ENCODE data around the gene ENO3.
"Not testable (repeated sequence)": the region's sequence is repeated elsewhere in the genome, so short reads cannot be mapped to it uniquely, and the experiment has no call there.

The ENO3 gene

DNA sequence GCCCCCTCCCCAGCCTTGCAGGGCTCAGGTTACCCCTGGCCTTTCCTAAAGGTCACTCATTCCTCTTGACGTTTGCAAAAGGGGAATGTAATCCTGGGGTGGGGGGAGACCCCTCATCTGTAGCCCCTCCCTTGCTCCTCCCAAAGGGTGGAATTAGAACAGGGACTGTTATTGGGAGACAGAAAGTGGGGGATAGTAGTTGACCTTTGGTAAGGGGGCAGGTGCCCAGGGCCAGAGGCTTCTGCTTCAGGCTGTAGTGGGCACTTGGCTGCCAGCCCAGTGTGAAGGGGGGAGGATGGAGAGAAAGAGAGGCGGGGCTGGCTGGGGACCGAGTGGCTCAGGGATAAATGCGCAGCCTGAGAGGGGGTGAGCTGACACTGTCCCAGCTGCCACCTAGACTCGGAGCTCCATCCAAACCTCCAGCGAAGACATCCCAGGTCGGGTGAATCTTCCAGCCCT is at the start of gene ENO3:
TSS of gene ENO3 (plus strand) at position 374 of the 459 bp plus-strand sequence. CDS start 711 bp downstream, outside the sequence.
- DNase-seq, result no peak

DNA sequence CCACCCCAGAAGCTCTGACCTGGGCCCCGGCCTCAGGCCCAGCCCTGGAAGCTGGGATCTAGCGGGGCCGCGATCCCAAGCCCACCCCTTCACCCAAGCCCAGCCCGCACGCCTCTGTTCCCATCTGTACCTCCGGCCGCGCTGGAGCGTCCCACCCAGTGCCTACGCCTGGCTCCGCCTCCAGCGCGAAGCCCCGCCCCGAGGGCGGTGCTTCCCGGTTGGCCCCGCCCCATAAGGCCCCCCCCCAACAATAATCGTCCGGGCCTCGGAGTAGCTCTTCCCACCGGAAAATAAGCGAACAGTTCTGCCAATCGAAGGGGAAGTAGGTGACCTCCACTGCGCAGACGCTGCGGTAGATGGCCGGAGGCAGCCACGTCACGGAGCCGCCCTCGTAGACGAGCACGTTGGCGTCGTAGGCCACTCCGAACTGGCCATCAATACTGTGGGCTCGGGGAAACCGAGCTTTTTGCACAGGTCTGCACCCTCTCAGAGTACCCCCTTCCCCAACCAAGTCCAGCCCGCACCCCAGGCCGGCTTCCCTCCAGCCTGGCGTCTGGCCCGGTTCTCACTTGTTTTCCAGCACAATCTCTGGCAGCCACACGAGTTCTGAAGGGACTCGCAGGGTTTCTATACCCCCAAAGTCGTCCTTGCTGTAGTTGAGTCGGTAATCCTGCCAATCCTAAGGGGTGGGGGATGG is 49.1 kb upstream of the ENO3 start:
- DNase-seq, result peak; percentile 50

DNA sequence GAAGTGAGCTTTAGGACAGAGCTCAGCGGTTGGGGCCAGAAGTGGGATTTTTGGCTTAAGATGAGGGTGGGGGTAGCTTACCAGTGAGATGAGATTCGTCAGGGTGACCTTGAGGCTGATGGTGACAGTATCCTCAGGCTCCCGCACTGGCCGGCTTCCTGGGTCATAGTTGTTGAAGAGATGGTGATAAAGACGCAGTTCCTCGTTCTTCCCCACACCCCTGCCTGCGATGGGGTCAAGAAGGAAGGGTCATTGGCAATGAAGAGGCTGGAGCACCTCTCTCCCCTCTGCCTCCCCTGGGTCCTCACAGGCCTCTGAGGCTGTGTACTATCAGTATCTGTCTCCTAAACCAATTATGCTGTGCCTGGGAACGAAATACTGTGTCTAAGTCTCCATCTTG is 48.4 kb upstream of the ENO3 start:
- DNase-seq, result no peak

- peak; percentile 85 for DNase-seq
These were observed 47.7 kb upstream of the ENO3 start, which contains the start of gene CHRNE for GRCh38 chr17:4903051-4903818. Gene CHRNE (minus strand): TSS chr17:4903098. CDS start chr17:4903063, 35 bp downstream.

DNA sequence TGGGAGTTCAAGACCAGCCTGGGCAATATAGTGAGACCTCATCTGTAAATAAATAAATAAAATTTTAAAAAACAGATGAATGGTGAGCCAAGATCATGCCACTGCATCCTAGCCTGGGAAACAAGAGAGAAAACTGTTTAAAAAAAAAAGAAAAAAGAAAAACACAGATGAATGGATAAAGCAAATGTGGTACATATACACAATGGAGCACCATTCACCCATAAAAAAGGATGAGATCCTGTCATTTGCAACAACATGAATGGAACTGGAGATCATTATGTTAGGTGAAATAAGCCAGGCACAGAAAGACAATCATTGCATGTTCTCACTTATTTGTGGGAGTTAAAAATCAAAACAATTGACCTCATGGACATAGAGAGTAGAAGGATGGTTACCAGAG is 44.3 kb upstream of the ENO3 start:
- not testable (repeated sequence) for DNase-seq

DNA sequence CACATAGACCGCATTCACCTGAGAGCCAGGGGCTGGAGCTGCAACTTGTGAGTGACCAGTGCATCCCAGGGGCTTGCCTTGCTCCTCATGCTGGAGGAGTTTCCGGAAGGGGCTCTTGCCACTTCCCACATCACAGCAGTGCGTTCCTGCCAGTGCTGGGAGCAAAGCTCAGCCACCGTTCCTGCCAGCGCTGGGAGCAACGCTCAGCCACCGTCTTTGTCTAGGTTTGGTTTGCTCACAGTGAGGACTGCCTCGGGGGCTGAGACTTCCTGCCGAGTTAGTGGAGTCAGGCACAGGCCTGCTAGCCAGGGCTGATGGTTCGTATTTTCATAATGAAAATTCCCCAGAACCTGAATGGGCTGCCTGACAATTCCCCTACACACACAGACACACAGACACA is 42.6 kb upstream of the ENO3 start:
- no peak for DNase-seq

DNA sequence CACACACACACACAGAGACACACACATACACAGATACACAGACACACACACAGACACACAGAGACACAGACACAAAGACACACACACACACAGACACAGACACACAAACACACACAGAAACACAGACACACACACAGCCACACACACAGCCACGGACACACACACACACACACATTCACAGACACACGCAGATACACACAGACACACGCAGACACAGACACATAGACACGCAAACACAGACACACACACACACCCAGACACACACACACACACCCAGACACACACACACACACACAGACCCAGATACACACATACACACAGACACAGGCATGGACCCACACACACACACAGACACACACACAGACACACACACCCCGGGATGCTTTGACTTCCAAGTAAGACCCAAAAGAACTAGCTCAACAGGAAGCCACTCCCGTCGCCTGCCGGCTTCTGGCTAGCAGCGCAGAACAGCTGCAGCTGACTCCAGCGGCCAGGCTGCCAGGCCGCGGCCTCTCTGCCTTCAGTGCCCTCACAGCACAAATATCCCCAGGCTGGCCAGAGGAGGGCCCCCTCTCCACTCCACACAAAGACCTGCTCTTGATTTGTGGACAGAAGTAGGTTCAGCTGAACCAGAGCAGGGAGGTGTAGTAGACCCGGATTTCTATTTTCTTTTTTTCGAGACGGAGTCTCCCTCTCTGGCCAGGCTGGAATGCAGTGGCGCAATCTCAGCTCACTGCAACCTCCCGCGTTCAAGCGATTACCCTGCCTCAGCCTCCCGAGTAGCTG is 42.0 kb upstream of the ENO3 start:
- peak; percentile 84 for DNase-seq

DNA sequence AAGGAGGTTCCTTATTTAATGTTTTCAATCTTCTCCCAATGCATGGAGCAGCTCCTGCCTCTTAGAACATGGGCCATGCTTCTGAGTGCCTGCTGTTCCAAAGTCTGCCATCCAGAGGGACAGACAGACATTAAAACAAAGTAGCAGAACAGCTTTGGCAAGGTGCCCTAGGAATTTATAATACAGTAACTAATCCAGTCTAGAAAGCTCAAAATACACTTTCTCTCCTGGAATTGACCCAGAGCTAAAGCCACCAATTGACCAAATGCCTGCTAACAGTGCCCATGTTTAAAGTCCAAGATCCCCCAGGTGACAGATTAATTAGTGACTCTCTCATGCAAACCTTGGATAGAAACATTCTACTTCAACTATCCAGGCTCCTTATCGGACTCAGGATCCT is 36.9 kb upstream of the ENO3 start:
- DNase-seq, result no peak

GRCh38 chr17:4914551-4914950 is 36.4 kb upstream of the ENO3 start:
- not testable (repeated sequence) for DNase-seq

GRCh38 chr17:4919511-4920047 is 31.3 kb upstream of the ENO3 start:
- DNase-seq, result no peak

- no peak for DNase-seq
These were observed 30.4 kb upstream of the ENO3 start for GRCh38 chr17:4920351-4921048.

- DNase-seq, result no peak
These were observed 29.6 kb upstream of the ENO3 start for GRCh38 chr17:4921320-4921719.

DNA sequence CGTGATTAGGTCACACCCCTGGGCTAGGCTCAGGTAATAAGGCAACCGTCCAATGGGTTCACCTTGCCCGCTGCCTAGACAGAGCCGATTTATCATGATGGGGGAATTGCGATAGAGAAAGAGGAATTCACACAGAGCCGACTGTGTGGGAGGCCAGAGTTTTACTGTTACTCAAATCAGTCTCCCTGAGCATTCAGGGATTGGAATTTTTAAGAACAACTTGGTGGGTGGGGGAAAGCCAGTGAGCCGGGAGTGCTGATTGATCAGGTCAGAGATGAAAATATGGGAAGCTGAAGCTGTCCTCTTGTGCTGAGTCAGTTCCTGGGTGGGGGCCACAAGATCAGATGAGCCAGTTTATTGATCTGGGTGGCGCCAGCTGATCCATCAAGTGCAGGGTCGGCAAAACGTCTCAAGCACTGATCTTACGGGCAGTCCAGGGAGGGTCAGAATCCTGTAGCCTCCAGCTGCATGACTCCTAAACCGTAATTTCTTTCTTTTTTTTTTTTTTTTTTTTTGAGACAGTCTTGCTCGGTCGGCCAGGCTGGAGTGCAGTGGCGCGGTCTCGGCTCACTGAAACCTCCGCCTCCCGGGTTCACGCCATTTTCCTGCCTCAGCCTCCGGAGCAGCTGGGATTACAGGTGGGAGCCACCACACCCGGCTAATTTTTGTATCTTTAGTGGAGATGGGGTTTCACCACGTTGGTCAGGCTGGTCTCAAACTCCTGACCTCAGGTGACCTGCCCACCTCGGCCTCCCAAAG is 24.2 kb upstream of the ENO3 start:
- DNase-seq, result not testable (repeated sequence)

GRCh38 chr17:4928881-4929280 is 22.0 kb upstream of the ENO3 start:
- no peak for DNase-seq

DNA sequence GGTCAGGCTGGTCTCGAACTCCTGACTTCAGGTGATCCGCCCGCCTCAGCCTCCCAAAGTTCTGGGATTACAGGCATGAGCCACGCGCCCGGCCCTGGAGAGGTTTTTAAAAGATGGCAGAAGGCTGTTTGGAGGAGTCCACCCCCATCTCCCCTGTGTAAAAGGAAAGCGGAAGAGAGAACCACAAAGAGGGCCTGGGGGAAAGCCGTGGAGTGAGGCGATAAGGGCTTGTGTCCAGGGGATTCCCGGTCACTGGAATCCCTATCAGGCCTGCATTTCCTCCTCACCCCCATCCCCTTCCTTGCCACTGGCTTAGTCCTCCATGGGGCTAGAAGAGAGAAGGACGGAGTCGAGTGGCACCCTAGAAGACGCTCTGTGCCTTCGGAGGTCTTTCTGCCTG is 19.0 kb upstream of the ENO3 start, which contains the start of gene GP1BA:
TSS of gene GP1BA (plus strand) at position 315 of the 400 bp plus-strand sequence. CDS start 328 bp downstream, outside the sequence.
- no peak for DNase-seq

GRCh38 chr17:4932756-4933155 is 18.2 kb upstream of the ENO3 start:
- no peak for DNase-seq

DNA sequence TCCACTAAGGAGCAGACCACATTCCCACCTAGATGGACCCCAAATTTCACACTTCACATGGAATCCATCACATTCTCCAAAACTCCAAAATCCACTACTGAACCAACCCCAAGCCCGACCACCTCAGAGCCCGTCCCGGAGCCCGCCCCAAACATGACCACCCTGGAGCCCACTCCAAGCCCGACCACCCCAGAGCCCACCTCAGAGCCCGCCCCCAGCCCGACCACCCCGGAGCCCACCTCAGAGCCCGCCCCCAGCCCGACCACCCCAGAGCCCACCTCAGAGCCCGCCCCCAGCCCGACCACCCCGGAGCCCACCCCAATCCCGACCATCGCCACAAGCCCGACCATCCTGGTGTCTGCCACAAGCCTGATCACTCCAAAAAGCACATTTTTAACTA is 17.3 kb upstream of the ENO3 start:
- DNase-seq, result no peak

GRCh38 chr17:4934173-4934979 is 16.5 kb upstream of the ENO3 start:
- DNase-seq, result no peak

GRCh38 chr17:4935650-4936049 is 15.3 kb upstream of the ENO3 start:
- DNase-seq, result no peak

DNA sequence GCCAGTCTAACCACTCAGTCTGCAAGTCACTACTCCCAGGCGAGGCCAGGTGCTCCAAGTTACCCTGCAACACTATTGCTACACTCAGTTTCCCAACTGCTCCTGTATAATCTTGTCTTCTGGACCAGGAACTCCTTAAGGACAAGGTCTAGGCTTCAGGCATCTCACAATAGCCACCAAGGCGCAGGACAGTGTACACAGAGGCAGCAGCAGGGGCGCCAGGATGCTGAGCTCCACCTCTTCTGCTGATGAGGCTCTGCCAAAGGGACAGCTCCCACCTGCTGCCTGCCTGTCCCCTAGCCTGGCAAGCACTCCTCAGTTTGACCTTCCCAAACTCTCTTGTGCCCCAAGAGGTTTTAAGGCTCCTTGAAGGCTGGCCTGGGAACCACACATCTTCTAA is 14.5 kb upstream of the ENO3 start:
- DNase-seq, result no peak

DNA sequence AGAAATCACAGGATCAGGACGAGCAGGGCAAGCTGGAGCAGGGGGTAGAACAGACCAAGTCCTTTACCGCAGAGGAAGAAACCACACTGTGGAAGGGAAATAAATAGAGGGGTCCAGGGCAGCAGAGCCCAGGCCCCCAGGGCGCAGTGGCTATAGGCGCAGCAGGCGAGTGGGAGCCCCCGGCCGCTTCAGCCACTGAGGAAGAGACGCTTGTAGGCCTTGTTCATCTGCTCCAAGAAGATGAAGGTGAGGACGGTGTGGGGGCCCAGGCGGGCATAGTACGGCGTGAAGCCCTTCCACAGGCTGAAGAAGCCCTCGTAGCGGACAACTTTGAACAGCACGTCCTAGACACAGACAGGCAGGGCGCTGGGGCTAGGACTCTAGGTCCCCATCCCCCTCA is 13.4 kb upstream of the ENO3 start:
- DNase-seq, result no peak

All from CD4-positive, alpha-beta T cell treated with Interleukin-10 for 1 hour (primary cell).